GM04504 (cell line): ENCODE data around the gene IMMP1L.
A peak's percentile ranks its signal among the peaks of the same experiment; 100 is the strongest.

Experiments
- DNase-seq: peaks from one replicate; pipeline ENCODE4 v3.0.0-alpha.2; 2012; ENCODE audit warnings: low read depth

The IMMP1L gene

DNA sequence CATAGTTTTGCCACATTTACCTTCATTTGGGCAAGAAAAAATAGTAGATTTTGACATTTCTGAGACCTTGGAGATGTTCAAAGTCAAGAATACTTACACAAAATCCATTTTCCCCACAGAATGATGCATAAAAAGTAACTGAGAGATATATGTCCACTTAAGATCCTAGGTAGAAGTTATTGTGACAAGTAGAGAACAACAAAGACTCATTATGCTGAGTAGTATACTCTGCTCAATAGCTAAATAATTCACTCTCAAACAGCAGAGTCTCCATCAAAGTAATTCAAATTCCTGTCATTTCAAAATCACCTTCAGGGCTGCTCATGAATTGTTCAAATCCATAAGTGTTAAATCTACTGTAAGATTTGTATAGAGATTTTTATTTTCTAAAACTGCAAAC lies 35.3 kb downstream of the IMMP1L start:
- DNase-seq: no peak

- DNase-seq: no peak
These were observed 45.0 kb downstream of the IMMP1L start for GRCh38 chr11:31464436-31464835.

DNA sequence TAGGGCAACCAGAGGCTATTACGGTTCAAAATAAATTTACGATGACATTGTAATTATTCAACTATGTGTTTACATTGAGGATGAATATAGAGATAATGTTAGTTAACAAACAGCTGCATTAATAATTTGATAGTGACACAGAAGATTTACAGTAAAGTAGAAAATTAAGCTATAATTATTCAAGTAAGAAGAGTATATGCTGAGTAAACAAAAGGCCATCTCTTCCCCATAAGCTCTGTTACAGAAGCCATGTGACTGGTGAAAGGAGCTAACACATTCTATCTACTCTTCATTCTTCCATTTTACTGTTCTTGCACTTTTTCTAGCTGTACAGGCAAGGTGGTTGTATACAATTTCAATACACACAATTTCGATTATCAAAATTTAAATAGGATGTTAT lies 54.2 kb downstream of the IMMP1L start:
- DNase-seq: no peak

GRCh38 chr11:31450841-31451240 lies 58.6 kb downstream of the IMMP1L start:
- no peak for DNase-seq

DNA sequence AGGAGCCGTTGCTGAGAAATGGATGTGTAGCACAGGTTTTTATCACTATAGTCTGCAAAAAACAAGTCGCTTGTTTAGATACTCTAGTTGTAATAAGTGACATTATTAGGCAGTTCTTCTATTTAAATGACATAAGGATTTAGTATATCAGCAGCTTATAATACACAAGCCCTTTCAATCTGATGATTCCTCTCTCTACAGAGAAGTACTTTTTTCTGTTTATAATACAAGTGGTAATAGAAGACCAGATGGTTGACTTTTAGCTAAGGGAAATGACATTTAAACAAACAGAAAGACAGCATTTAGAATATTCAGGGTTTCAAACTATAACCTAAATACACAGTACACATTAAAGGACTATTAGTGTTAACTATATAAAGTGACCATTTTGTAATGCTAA lies 60.4 kb downstream of the IMMP1L start:
- DNase-seq: no peak

GRCh38 chr11:31445621-31446020 lies 63.8 kb downstream of the IMMP1L start:
- no peak for DNase-seq

GRCh38 chr11:31443802-31444201 lies 65.6 kb downstream of the IMMP1L start:
- no peak for DNase-seq

DNA sequence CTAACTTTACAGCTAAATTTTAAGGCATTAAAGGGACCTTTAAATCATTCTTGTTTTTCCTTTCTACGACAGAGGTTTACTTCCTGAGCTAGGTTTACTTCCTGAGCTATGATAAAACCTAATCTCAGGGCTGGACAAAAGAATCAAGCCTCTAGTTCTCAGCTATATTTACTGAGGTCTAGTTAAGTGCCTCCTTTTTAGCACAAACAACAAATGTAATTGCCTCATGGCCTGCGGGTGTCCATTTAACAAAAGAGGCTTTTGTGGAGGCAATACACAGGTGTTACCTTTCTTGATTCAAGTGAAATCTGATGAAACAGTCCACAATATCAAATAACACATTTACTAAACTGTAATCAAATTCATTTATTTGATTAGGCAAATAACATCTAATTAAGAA lies 67.3 kb downstream of the IMMP1L start:
- DNase-seq: no peak

DNA sequence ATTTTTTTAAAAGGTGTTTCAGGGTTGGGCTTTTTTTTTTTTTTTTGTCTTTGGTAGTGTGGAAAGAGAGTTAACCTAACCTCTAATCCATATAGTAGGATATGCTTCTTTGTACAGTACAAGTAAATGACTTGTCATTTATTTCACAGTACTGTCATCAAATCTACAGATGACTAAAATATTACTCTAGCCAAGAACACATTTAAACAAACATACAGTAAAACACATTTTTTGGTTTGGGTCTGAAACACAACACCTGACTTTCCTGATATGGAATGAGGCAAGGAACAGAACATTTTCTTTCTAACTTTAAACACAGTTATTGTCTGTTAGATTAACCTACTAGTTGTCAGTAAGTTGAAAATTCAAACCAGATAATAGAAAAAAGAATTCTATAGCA lies 68.1 kb downstream of the IMMP1L start:
- DNase-seq: no peak

DNA sequence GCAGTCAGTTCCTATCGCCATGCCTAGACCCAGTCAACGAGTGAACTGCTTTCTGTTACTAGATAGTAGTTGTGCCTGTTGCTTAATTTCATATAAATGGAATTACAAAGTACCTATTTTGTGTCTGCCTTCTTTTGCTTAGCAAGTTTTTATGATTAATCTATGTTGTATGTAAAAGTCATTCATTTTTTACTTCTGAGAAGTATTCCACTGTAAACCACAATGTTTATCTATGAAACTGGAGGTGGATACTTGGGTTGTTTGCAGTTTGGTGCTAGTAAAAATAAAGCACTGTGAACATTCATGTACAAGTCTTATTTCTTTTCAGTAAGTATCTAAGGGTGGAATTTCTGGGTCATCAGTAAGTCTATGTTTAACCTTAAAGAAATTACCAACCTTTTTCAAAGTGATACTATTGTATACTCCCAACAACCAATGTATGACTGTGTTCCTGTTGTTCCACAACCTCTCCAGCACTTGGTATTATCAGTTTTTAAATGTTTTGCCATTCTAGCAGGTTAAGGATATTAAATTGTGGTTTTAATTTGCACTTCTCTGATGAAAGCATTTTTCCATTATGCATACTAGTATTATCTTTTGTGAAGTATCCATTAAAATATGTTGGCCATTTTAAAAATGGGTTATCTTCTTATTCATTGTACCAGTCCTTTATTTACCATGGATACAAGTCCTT lies 71.5 kb downstream of the IMMP1L start:
- DNase-seq: no peak

GRCh38 chr11:31433851-31434250 lies 75.6 kb downstream of the IMMP1L start:
- no peak for DNase-seq

GRCh38 chr11:31424652-31425051 lies 84.8 kb downstream of the IMMP1L start:
- no peak for DNase-seq

DNA sequence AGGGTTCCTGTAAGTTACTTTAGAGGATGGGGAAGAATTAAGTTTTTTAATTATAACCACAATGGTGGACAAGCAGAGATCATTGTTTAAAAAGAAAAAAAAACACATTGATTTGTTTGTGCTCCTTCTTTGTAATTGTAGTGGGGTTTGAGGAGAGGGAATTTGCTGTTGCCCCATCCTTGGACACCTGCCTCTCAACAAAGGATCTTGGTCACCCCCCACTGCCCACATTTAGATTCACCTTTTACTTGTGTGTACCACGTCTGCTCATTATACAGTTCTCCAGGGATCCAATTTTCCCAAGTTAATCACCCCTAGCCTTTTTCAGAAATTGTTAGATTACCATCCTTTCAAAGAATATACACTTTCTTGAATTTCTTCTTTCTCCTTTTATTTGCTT lies 86.7 kb downstream of the IMMP1L start:
- no peak for DNase-seq

GRCh38 chr11:31421820-31422219 lies 87.6 kb downstream of the IMMP1L start:
- no peak for DNase-seq

DNA sequence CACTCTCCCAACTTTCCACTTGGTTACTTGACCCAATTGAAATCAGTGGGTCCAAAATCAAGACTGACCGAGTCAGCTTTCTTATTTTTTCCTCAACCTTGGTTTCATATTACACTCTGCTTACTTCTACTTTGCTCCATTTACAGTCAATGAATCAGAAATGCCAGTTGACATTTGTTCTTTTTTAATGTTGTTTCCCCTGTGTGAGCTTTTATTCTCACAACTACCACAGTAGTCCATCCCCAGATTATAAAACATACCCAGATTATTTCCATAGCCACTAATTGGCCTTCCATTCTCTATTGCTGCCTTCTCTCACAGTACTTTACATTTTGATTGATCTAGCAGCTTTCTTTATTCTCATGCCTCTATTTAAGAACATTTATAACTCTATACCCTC lies 89.8 kb downstream of the IMMP1L start:
- DNase-seq: no peak

GRCh38 chr11:31419138-31419537 lies 90.3 kb downstream of the IMMP1L start:
- no peak for DNase-seq

- no peak for DNase-seq
These were observed 91.6 kb downstream of the IMMP1L start for GRCh38 chr11:31417816-31418215.

- DNase-seq: no peak
These were observed 92.1 kb downstream of the IMMP1L start for GRCh38 chr11:31417357-31417756.

DNA sequence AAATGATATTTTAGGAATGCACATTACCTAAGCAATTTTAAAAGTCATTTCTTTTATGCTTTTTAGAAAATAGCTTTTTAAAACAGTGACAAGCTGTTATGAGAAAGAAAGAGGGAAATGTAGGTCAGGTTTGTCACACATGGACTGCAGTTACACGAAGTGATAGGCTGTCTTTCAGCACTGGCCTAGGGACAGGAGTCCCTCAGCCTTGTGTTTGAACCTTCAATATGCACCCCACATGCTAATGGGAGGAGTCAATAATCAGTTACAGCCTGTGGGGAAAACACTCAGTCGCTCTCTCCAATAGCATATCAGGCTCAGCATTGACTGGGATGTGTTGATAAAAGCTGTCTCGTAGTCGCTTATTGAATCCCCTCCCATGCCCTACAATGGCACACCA lies 94.0 kb downstream of the IMMP1L start:
- no peak for DNase-seq

- no peak for DNase-seq
These were observed 95.1 kb downstream of the IMMP1L start for GRCh38 chr11:31414338-31414737.

GRCh38 chr11:31412946-31413345 lies 96.5 kb downstream of the IMMP1L start:
- peak; percentile 16 for DNase-seq

DNA sequence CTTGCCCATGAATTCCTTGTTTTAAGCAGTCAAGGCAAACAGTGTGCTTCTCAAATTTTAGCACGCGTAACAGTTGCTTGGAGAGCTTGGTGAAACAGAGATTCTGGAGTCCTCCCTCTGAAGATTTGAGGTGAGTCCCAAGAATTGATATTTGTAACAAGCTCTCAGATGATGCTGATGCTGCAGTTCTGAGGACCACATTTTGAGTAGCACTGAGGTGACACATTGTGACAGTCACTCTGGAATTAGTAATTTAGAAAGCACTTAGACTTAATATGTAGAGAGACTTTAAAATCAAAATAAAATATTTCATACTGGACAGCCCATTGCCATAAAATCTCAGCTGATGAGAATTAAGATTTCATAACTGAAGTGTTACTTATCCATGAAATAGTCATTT lies 101.2 kb downstream of the IMMP1L start:
- DNase-seq: no peak

DNA sequence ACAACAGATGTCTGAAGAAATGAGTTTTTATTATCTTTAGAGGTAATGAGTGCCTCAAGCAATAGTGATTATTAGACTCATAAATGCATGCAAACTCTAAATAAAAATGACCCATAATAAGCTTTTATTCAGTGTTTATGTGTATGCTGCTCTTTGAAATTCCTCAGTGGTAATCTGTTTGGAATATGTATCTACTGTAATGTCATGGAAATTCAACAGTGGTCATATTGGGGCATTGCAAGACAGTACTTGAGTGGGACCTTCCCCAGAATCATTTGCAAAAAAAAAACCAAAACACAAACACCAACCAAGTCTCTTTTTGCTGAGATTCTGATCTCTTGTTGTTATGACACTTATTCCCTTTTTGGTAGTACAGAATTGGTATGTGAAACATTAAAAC lies 104.8 kb downstream of the IMMP1L start:
- no peak for DNase-seq

DNA sequence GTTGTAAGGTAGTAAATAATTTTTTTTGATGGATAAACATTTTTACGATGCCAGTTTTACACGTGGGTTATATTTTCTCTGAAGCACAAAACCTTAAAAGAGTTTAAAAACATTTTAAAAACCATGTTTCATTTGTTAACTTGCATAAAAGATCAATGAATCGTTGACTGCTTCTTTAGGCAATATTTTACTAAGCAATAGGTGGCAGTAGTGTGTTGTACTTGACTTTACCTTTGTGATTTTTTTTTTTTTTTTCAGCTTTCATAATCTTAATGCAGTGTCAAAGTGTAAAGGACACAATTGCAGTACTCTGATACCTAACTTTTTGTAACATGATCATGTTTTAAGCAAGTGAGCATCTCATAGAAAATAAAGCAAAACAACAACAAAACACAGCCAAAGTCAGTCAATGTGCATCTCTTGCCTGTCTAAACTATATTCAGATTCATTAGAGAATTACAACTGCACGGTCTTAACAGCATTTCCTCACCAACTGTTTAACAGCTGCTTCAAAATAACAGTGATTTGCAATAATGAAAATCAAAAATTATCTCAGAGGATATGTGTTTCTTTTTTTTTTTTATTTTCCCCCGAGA lies 112.1 kb downstream of the IMMP1L start:
- DNase-seq: no peak
